CD1c-positive myeloid dendritic cell (primary cell): Measurements from ENCODE around the gene UBAC2.

Experiments used
- DNase-seq: peaks from one replicate; pipeline ENCODE4 v3.0.0-alpha.2; 2016; ENCODE audit errors: extremely low spot score

Gene UBAC2

DNA sequence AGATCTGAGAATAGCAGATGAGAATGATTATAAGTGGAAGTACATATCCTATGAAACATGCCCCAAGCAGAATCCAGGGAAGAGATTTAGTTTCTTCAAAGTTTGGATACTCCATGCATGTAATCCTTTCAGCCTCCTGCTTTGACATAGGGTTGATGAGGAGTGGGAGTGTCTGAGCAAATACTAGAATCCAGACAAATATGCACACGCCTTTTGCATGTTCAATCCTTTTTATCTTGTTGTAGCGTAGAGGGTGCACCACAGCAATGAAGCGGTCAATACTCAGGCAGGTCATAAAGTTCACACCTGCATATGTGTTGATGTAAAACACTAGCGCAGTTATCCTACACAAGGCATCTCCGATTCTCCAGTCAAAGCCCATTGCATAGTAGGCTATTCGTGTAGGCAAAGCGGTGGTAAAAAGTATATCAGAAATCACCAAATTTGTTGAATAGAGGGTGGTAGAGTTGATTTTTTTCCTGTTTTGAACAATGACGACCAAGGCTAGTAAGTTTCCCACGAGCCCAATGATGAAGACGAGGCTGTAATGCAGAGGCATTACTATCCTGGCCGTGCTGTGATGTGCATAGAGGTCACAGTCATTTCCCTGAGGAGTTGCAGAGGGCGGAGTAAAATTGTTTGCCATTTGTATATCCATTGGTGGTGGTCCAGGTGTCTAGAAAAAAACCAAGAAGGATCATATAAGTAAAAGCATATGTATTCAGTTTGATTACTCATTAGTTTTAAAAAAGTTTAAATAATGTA, 95.0 kb downstream of the UBAC2 start:
- DNase-seq: no peak

DNA sequence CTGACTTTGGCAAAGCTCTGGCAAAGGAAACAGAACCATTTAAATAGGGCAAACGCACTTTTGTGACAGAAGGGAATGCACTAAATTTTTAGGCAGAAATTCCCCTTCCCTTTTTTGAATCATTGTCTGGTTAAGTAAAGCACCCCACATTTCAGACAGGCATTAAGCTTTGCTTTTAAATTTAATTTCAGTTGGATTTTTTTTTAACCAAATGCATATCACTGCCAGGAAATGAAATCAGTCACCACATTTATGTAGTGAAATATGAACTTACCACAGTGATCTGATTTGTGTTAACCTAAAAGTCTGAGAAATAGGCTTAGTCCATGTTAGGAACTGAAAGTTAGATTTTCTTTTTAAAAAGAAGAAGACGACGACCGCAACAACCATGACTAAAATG, 95.7 kb downstream of the UBAC2 start:
- DNase-seq: peak; percentile 71

DNA sequence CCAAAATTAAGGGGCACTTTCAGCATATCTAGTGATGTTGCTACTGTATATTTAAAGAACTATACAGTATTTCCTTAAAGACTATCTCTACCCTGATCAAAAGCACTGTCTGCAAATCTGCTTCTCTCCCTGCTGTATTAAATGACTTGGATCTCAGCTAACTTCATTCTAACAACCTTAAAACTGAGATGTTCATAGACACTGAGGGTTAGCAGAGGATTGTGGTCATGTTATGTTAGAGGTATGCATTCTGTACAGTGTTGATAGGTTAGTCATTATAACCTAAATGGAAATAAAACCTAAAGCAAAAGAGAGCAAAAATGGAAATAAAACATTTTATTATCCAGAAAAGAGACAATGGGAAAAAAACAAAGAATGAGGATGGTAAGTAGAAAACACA, 96.7 kb downstream of the UBAC2 start:
- no peak for DNase-seq

DNA sequence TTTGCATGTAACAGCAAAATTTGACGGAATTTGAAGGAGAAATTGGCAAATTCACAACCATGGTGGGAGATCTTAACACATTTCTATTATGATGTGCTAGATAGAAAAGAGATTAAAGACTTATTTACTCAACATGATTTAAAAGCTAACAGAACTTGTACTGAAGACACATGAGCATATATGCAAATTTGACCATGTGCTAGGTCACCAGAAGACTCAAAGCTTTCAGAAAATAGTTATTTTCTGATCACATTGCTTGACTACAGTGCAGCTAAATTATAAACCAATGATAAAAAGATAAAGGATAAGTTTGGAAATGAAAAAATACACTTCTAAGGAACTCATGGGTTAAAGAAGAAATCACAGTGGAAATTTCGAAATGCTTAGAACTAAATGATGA, 97.4 kb downstream of the UBAC2 start:
- DNase-seq: no peak

DNA sequence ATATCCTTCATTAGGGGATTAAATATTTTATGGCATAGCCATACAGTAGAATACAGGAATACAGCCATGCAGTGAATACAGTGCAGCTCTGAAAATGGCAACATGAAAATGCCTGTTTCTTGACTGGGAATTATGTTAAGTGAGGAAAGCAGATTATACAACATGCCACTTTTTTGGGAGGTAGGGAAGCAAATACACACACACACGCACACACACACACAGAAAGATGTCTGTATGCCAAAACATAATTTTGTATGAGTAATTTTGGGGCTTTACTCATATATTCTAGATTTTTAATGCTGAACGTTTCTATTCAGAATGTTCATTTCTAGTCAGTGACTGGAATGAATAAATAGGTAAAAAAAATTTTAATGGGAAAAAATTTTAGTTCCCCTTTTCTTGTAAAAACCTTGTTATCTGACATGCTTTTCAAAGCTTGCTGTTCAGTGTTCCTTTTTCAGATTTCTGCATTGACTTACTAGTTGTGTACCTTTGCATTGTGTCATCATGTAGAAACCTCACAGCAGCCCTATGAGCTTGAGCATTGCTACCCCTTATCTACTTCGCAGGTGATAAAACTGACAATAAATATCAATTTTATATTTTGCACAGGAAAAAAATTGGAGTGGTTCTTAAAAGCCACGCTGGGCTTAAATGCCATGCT, 98.7 kb downstream of the UBAC2 start:
- DNase-seq: peak; percentile 50

DNA sequence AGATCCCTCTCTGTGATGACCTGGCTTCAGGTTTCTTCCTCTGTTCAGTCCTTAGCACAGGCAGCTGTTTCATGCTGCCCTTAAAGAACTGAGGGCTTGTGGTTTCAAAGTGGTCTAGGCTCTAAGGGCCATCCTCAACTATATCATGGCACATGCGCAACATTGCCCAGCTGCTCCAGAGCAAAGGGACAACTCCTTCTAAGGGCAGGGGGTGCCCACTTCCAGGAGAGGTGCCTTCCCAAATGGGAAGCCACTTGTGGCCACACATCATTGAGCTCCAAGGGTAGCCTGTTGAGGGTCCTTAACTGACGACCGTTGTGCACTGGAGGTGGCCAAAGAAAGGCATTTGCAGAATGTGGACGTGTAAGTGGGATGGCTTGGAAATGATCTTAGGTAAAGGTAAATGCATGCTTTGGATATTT, 99.3 kb downstream of the UBAC2 start:
- DNase-seq: no peak

DNA sequence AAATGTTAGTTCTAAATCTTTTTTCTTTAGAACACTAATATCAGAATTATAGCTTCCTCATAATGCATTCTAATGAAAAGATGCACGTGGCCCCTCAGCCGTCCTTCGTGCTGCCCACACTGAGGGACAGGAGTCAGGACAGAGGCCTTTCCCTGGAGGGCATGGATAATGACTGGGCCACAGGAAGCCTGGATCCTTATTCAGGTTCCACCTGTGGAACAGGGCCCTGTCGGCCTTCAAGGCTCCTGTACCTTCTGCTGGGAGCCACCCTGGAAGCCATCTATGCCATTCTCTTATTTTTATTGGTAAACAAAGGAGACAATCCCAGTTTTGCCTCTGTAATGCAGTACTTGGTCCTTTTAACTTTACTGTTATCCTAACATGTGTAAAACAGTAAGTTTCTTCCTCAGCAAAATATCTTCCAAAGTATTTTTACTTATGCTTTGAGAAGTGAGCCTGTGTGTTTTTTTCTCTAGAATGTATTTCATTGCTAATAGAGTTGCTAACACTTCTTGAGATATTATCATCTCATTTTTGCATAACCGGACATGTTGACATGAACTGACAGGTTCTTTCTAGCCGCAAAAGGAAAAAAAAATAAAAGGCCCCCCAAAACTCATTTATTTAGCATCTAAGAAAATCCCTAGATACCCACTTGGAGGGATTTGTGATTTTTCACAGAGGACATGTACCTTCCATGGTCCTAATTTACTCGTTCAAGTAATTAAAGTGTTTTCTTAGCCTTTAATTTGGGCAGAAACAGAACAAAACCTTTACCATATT, 100.6 kb downstream of the UBAC2 start:
- DNase-seq: no peak

DNA sequence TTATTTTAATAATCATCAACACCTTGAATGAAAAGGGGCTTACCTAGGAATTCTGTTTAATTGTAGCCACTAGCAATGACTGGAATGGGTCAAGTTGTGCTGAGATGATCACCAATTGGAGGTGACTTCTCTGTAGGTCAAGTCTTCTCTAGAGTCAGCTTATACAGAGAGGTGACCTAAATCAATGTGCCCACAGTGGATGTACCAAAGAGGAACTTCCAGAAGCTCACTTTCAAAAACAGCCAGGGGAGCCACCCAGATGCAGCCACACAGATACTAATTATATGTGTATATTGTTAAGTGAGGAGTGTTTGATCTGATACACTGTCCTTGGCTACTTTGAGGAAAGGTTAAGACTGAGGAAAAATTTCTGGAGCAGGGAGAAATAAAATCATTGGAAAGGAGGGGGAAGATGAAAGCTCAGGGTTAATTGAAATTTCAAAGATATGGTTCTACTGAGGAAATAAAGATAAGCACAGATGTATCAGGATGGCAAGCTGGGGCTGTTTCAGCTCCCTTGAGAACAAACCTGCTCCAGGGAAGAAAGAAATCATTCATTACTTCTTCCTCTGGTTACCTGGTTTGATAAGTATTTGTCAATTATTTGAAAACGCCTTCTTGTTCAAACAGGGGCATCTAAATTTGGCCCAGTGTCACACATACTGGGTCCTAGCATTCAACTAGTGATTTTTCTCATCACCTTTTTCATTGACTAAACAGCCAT, 101.4 kb downstream of the UBAC2 start:
- DNase-seq: no peak

DNA sequence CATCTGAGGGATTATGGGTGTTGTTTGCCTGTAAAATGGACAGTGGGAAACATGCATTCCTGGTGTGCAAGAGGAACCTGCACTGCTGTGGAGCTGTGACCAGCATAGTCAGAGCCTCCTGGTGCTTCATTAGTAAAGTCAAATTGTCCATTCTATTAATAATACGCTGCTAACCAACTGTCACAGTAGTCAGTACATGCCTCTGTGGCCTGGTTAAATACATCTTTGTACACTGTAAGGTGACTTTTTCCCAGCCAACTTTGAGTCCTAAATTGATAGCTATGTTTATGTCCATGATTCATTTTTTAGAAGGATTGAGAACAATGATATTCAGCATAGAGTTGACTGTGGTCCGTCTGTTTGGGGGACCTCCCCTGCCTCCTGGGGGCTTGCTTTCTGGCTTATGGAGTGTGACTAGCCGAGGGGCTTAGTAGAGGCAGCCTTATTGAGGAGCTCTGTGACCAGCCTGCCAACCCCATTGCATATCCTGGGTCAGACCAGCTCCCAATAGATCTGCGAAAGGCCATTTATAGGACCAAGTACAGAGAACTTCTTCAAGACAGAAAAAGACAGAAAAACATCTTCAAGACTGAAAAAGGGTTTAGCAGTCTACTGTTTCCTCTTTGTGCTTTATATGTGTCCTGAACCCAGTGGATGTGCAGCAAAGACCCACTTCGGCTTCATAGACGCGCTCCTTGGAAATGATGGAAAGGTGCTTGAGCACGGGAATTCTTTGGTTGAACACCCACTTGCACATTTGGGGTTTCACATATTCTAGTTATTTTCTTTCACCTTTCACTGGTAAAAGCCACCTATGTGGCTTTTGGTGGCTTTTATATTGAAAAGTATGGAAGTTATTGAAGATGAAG, 102.2 kb downstream of the UBAC2 start:
- no peak for DNase-seq

DNA sequence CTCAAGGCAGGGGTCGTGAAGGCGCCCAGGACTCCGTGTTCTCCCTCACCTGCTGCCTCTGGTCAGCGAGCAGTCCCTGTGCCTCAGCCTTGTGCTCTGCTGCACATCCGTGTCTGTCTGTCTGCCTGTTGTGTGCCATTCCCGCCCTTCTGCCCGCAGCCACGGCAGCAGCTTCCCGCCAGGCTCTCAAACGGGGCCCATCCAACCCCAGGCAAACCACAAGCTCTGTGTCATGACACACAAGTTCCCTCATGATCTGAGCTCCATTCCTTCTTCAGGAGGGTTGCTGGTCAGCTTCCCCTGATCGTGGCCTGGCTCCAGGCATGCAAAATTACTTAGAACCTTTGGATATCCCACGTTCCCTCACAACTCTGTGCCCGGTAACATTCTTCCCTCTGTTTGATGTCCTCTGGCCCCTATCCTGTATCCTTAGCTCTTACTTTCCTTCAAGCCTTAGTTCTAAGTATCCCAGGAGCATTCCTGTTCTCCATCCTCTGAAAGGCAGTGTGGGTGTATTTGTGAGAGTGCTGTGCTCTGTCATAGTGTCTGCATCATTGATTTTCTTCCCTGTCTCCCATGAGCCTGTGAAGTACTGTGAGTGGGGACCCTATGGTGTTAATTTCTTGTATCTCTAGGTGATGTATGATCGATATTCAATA, 103.3 kb downstream of the UBAC2 start:
- DNase-seq: peak; percentile 78

DNA sequence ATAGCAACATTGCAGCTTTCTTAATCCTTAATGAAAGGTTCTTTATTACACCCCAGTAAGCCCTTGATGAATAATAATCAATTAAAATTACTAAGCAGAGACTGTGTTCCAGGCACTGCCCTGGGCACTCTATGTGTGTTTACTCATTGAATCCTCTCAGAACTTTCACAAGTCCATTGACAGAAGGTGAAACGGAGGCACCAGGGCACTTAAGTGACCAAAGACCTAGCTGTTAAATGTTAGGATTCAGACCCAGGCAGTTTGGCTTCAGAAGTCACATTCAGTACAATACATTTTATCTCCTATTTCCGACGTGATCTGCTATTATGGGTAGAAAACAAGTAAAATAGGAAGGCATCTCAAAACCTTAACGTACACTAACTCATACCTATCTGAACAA, 103.9 kb downstream of the UBAC2 start:
- no peak for DNase-seq

DNA sequence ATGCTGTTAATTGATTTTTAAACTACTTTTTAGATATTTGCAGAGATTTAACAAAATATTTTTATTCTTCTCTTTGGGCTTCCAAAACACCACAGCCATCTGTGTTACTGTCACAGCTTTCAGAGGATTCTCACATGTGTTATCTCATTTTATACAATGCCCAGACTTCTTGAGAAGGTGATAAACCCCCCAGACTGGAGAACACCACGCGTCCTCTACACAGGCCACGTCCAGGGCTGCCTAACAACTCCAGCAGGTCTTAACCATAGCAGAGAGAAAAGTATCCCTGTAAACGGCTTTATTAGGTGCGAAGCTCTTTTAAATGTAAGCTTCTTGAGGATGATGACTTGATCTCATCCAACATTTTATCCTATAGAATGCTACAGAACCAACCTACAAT, 104.5 kb downstream of the UBAC2 start:
- no peak for DNase-seq

DNA sequence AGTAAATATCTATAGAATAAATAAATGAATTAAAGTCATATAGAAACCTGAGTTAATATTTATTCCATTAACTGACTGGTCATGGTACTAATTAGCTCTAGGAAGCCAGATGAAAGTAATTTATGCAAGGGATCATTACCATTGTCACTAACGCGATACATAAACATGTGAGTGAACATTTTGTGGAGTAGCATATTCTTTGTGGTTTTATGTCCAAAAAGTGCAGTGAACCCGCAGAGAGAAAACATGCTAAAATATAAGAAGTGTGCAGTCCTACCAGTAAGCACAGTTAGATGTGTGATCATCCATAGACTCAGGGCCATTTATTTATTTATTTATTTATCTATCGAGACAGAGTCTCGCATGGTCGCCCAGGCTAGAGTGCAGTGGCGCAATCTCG, 104.9 kb downstream of the UBAC2 start:
- DNase-seq: no peak

DNA sequence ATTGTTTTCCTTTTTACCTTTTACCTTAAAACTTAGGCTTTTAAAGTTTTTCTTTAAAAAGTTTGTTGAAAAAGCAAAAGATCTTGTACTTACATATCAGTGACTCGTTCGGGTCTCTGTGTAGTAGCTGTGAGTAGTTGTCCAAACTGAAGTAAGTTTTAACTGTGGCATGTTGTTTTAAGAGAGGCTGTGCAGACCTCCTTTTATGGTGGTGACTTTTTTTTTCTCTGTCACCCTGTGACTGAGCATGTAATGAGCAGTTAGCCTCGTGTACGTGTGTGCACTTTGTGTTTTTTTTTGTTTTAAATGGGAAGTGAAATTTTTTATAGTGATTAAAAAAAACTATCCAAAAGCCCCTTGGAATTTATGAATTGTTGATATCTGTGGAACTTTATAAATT, 106.6 kb downstream of the UBAC2 start, which contains the start of gene GPR183:
TSS of gene GPR183 (minus strand) at position 153 of the 400 bp plus-strand sequence. CDS start 11,254 bp downstream, outside the sequence.
- peak; percentile 92 for DNase-seq

DNA sequence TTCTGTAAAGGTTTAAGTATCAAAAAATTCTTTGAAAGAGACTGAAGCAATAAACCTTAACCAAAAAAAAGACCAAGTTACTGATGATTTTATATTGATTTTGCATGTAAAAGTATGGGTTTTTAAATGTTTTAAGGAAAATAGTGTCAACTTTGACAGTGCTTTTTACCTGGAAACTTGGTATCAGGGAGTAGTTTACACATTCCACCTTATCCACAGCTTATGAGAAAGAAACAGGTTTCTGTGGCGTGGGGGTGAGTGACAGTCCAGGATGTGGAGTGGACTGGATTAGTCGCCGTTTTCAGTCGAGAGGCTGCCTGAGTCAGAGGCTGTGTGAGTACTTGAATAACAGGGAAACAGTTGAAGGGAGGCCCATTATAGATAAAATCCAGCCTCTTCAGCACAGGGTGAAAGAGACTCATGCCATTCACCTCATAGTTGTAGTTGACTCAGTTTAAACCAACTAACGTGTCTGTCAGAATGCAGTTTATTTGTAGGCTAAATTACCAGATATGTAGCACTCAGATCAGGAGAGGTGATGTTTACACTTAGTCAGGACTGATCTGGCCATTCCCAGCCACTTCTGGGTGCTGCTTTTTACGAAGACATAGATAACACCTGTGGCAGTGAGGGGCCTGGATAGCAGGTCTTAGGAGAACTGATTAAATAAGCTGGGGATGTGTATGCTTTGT, 107.1 kb downstream of the UBAC2 start:
- DNase-seq: peak; percentile 78

DNA sequence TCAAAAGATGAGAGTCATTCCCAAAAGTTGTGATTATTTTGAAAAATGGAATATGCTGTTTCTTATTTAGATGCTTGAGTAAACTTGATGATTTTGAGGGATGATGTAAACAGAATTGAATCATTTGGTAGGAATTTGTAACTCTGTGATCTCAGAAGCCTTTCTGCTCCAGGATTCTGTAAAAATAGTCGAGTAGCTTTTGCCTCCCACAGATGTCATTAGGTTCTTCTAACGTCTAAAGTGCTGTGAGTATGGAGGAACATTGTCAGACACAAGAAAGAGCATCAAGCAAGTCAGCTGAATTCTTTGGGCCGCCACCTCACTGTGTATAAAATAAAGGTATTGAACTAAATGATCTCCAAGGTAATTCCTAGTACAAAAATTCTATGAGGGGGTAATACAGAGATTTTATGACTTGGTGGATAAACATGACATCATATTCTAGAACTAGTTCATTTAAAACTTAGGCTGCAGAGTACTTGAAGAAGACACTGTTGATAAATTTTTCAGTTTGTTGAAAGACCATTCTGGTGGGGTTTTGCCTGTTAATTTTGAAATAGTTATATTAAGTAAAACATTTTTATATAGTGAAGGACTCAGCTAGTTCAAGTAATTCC, 107.9 kb downstream of the UBAC2 start:
- peak; percentile 46 for DNase-seq

DNA sequence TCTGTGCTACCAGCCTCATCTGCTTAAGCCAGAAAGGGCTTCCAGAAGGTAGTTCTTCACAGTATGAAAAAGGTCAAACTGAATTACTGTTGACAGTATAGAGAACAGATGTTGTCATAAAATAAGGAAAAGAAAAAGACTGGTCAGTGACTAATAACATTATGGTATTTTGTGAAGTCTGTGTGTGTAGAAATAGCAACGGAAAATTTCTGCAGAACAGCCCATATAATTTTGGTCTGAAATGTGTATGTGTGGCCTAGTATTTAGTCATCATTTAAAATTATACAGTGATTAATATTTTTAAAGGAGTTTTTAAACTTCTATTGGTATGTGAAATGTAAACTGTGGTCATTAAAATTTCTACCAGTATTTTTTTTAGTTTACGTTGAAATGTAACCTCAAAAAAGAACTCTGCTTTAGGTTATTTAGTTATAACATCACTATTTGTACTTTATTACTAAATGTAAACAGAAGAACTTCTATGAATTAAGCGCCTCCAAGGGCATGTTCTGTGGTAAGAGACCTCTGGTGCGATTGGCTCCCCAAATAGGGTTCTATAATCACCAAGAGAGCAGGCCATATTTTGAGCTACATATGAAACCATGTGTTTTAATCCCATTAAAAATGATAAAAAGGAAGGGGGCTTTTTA, 109.9 kb downstream of the UBAC2 start:
- DNase-seq: peak; percentile 91

DNA sequence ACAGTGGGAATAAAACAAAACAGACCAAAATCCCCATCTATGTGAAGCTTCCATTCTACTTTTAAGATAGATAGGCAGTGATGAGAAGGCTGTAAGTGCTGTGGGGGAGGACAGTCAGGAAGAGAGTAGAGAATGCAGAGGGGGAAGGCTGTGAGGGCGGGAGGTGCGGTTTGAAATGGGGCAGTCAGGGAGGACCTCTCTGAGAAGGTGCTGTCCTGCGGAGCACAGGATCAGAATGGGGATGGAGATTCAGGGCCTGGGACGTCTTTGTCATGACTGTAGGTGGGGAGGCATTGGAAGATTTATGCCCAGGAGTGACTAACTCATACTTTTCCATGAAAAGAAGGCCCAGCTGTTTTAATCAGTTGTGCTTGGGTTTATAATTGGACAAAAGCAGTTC, 110.5 kb downstream of the UBAC2 start:
- DNase-seq: no peak
